GM10248 (cell line): ENCODE results near the gene ADCY5.

Experiments used
- CTCF ChIA-PET: fragments of 300-600 bp; sonication (Branson Sonifier 250); formaldehyde crosslinking; extraction: SDS; loops from one replicate; lab custom pipeline; 2021; ENCODE audit warnings: antibody characterized with exemption; lab: Yijun Ruan, JAX
- POLR2A ChIA-PET: fragments of 350-650 bp; sonication (Branson Sonifier 250); formaldehyde crosslinking; extraction: SDS; loops from one replicate; lab custom pipeline; 2020; ENCODE audit warnings: antibody characterized with exemption; lab: Yijun Ruan, JAX
- DNase-seq: peaks from one replicate; pipeline ENCODE4 v3.0.0; 2012; ENCODE audit errors: extremely low spot score
- CTCF ChIP-seq: IDR thresholded peaks from 2 replicates; pipeline ENCODE4 v1.5.1; 2012; ENCODE audit warnings: mild to moderate bottlenecking, low read depth; ENCODE audit errors: extremely low read depth, missing control alignments, control extremely low read depth

ADCY5 gene

GRCh38 chr3:123397050-123397590 lies 51.8 kb downstream of the ADCY5 start:
- no peak for DNase-seq
- POLR2A ChIA-PET, result no interaction called here
- CTCF ChIA-PET, result interaction anchor here (1.0 to 1.2 kb wide), 2 partner anchors 10 to 12 kb away, joined by 3 read pairs; no protein-coding TSS in a partner anchor
- TF ChIP-seq CTCF, result no peak

GRCh38 chr3:123396171-123397049 lies 52.5 kb downstream of the ADCY5 start:
- TF ChIP-seq CTCF, result no peak
- ChIA-PET CTCF (interaction anchor here (1.0 to 1.2 kb wide), 2 partner anchors 11 to 12 kb away, joined by 3 read pairs; no protein-coding TSS in a partner anchor), POLR2A (no interaction called here)
- DNase-seq, result no peak

GRCh38 chr3:123395235-123395634 lies 53.7 kb downstream of the ADCY5 start:
- ChIA-PET POLR2A (no interaction called here), CTCF (no interaction called here)
- no peak for TF ChIP-seq CTCF
- no peak for DNase-seq

GRCh38 chr3:123394391-123395020 lies 54.4 kb downstream of the ADCY5 start:
- CTCF ChIA-PET, result no interaction called here
- no peak for DNase-seq
- TF ChIP-seq CTCF, result no peak
- POLR2A ChIA-PET, result no interaction called here

- POLR2A ChIA-PET, result no interaction called here
- TF ChIP-seq CTCF, result no peak
- DNase-seq, result no peak
- CTCF ChIA-PET, result interaction anchor here (1.0 to 1.2 kb wide), 2 partner anchors 8 to 27 kb away, joined by 3 read pairs; no protein-coding TSS in a partner anchor
Measured at GRCh38 chr3:123392871-123393620, 55.8 kb downstream of the ADCY5 start.

- CTCF ChIA-PET, result interaction anchor here (1.0 to 1.2 kb wide), 2 partner anchors 9 to 27 kb away, joined by 3 read pairs; no protein-coding TSS in a partner anchor
- POLR2A ChIA-PET, result no interaction called here
- DNase-seq, result no peak
- no peak for TF ChIP-seq CTCF
Measured at GRCh38 chr3:123392368-123392767, 56.5 kb downstream of the ADCY5 start.
